Glutamatergic neuron (in vitro differentiated cells): ENCODE measurements around the gene ARHGAP4. TPM values are rescaled to one million over a fixed set of nuclear protein-coding genes. Genes with fewer than 3 reads are reported as not detected.

Experiments used
- DNase-seq: peaks from one replicate; pipeline ENCODE4 v3.0.0; 2022
- H3K27ac Mint-ChIP-seq: one replicate; pipeline ENCODE4 v1.8.0; 2020; ENCODE audit warnings: mild to moderate bottlenecking, mixed read lengths, inconsistent platforms; ENCODE audit not compliant: unreplicated experiment
- H3K27me3 Mint-ChIP-seq: one replicate; pipeline ENCODE4 v1.8.0; 2020; ENCODE audit warnings: mild to moderate bottlenecking, moderate library complexity, mixed read lengths, inconsistent platforms; ENCODE audit not compliant: unreplicated experiment
- H3K36me3 Mint-ChIP-seq: one replicate; pipeline ENCODE4 v1.8.0; 2020; ENCODE audit warnings: mild to moderate bottlenecking, mixed read lengths, inconsistent platforms; ENCODE audit not compliant: unreplicated experiment
- H3K4me1 Mint-ChIP-seq: one replicate; pipeline ENCODE4 v1.8.0; 2020; ENCODE audit warnings: mild to moderate bottlenecking, low read depth, mixed read lengths, inconsistent platforms; ENCODE audit not compliant: unreplicated experiment
- H3K4me3 Mint-ChIP-seq: one replicate; pipeline ENCODE4 v1.8.0; 2020; ENCODE audit warnings: mild to moderate bottlenecking, mixed read lengths, inconsistent platforms; ENCODE audit not compliant: unreplicated experiment
- H3K9me3 Mint-ChIP-seq: one replicate; pipeline ENCODE4 v1.8.0; 2020; ENCODE audit warnings: mild to moderate bottlenecking, moderate library complexity, mixed read lengths, inconsistent platforms; ENCODE audit not compliant: unreplicated experiment
- total RNA-seq: library from RNA; stranded (reverse); fragmentation: NEBNext Ultra II Directional; extraction: Animal tissue kit (Norgen Biotek cat#: 25700); gene quantifications from one replicate; pipeline ENCODE4 v1.2.1, GENCODE V29; 2021; ENCODE audit not compliant: unreplicated experiment
- TF ChIP-seq, protein P1 (sequence below): fragments of 200-600 bp; sonication (generic); IDR thresholded peaks from one replicate; pipeline ENCODE4 v1.5.0; 2021; ENCODE audit not compliant: partially characterized antibody, unreplicated experiment

Gene ARHGAP4
- total RNA-seq, 1 donor from 2014 or later: 33.5 TPM

DNA sequence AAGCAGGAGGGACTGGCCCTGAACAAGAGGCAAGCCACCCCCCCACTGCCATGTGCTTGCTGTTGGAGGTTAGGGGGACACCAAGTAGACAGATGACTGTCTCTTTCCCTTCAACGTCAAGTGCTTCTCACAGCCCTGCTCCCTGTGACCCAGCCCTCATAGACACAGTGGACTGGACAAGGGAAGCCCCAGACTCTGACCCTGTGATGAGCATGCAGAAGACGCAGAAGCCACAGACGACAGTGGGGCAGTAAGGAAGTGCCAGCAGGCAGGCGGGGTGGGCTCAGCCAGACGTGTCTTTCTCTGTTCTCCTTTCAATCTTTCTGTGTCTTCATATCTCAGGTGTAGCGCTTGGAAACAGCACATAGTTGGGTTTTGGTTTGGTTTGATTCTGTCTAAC is 37.7 kb downstream of the ARHGAP4 start:
- H3K27ac Mint-ChIP-seq: no peak overlapping the region
- TF ChIP-seq, protein P1, sequence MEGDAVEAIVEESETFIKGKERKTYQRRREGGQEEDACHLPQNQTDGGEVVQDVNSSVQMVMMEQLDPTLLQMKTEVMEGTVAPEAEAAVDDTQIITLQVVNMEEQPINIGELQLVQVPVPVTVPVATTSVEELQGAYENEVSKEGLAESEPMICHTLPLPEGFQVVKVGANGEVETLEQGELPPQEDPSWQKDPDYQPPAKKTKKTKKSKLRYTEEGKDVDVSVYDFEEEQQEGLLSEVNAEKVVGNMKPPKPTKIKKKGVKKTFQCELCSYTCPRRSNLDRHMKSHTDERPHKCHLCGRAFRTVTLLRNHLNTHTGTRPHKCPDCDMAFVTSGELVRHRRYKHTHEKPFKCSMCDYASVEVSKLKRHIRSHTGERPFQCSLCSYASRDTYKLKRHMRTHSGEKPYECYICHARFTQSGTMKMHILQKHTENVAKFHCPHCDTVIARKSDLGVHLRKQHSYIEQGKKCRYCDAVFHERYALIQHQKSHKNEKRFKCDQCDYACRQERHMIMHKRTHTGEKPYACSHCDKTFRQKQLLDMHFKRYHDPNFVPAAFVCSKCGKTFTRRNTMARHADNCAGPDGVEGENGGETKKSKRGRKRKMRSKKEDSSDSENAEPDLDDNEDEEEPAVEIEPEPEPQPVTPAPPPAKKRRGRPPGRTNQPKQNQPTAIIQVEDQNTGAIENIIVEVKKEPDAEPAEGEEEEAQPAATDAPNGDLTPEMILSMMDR: no peak
- H3K9me3 Mint-ChIP-seq: peaks cover 7% of the 10 kb centered on the region
- H3K27me3 Mint-ChIP-seq: peaks cover 5% of the 10 kb centered on the region
- no peak overlapping the region for H3K4me3 Mint-ChIP-seq
- DNase-seq: no peak
- no peaks in the 10 kb centered on the region for H3K4me1 Mint-ChIP-seq
- no peaks in the 10 kb centered on the region for H3K36me3 Mint-ChIP-seq

DNA sequence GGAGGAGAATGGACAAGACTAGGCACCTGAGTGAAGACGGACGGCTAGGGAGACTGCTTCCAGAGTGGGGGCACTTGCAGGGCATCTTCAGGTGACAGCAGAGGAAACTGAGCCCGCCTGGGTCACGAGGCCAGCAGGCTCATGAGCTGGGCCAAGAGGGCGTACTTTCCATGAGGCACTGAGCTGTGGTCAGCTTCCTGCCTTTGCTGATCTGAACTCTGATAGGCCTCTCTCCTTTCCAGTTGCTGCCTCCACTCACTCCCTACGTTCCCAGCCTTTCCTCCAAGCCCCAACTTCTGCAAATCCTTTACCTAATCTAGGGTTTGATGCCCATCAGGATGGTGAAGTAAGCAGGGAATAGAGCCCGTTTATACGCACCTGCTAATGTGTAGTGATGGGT is 38.7 kb downstream of the ARHGAP4 start:
- no peak overlapping the region for H3K27ac Mint-ChIP-seq
- TF ChIP-seq, protein P1: no peak
- H3K4me3 Mint-ChIP-seq: no peak overlapping the region
- no peaks in the 10 kb centered on the region for H3K4me1 Mint-ChIP-seq
- no peaks in the 10 kb centered on the region for H3K36me3 Mint-ChIP-seq
- peaks cover 5% of the 10 kb centered on the region for H3K27me3 Mint-ChIP-seq
- DNase-seq: no peak
- peaks cover 7% of the 10 kb centered on the region for H3K9me3 Mint-ChIP-seq

DNA sequence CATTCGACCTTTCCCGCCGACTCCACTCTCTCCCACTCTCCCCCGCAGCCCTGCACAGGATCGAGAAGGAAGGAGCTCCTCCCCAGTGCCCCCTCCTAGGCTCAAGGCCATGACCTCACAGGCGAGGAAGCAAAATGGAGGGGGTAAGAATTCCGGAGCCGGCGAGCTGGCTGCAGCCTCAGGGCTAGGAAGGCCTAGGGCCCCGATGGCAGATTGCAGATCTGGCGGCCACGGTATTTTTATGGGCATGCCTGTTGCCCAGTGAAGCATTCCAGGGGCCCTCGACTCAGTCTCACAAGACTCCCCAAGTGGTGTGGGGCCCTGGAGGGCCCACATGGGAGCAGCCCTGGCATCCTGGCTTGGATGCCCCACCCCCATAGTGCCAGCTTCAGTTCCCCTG is 39.1 kb downstream of the ARHGAP4 start:
- Mint-ChIP-seq H3K4me1 (peaks cover 1% of the 10 kb centered on the region), H3K27me3 (peaks cover 5% of the 10 kb centered on the region), H3K36me3 (no peaks in the 10 kb centered on the region), H3K4me3 (peak overlapping the region; percentile 78), H3K9me3 (peaks cover 9% of the 10 kb centered on the region), H3K27ac (peak overlapping the region; percentile 70)
- DNase-seq: no peak
- TF ChIP-seq, protein P1: no peak

DNA sequence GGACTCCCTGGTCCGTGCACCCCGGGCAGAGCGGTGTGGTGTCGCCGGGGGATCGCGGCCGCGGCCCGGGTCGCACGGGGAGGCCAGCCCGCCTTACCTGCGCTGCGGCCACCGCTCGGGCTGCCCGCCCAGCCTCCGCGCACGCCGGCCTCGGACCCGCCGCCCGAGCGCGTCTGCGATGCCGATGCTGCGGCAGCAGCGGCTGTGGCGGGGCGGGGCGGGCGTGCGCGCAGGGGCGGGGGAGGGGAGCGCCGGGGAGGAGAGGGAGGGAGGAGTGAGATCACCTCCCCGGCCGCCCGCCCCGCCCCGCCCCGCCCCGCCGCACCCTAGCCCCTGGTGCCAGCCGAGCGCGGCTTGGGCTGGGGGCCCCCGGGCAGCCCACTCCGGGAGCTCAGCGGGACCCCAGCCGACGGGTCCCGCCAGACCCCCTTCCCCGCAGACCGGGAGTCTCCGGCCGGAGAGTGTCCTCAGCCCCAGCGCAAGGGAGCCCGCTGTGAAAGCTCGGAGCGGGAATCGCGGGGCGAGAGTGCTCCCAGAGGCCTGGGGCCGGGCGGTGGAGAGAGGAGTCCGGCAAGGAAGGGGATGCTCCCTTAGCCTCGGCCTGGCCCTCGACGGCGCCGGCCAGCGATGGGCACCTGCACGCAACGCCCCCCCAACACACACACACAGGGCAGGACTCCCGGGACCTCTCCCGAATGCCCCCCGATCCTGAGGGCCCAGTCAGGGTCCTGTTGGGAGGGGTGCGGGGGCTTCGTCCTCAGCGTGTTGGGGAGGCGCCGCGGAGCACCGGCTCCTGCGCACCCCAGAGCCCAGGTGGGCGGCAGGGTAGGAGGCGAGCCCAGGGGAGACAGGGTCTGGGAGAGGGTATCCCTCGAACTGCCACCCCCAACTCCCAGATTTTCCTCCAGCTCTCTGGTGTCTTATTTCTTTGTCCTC is 39.8 kb downstream of the ARHGAP4 start, which contains the start of gene L1CAM:
L1CAM (minus strand) TSS at position 206 of the 936 bp plus-strand sequence. CDS start 10,337 bp downstream, outside the sequence.
- Mint-ChIP-seq H3K9me3 (peaks cover 9% of the 10 kb centered on the region), H3K4me3 (peak within 1 kb of the TSS; percentile 90)
- DNase-seq: peak; percentile 66

More for the DNA sequence above, 39.8 kb downstream of the ARHGAP4 start, which contains the start of gene L1CAM:
- H3K36me3 Mint-ChIP-seq: no peaks in the 10 kb centered on the region
- H3K27ac Mint-ChIP-seq: peak within 1 kb of the TSS; percentile 88
- TF ChIP-seq, protein P1: no peak
- H3K27me3 Mint-ChIP-seq: peaks cover 5% of the 10 kb centered on the region
- peaks cover 1% of the 10 kb centered on the region for H3K4me1 Mint-ChIP-seq
